Measurements from ENCODE around the gene ACTR5. TPM values are rescaled to one million over a fixed set of nuclear protein-coding genes. Genes with fewer than 3 reads are reported as not detected.
A peak's percentile ranks its signal among the peaks of the same experiment; 100 is the strongest.

Gene ACTR5
- total and polyA plus RNA-seq, 5 donors, result 3.1 to 3.6 (median 3.4) TPM

DNA sequence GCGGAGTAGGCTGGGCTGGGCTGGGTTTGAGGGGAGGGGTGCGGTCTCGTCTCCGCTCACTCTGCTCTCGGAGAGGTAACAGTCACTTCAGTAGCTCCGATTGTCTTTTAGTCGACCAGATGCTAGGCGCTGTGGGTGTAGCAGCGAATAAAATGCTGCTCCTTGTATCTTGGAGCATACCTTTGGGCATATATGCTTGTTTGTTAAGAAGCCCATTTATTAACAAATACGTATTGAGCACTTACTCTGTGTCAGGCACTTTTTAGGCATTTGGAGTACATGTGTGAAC is 545 bp downstream of the ACTR5 start:
- peak overlapping the region; percentile 3 for H3K27ac ChIP-seq (ENCODE audit: low read length)
- H3K27me3 ChIP-seq (ENCODE audit: control insufficient read depth, insufficient read depth), result no peaks in the 10 kb centered on the region
- H3K4me1 ChIP-seq (ENCODE audit: control insufficient read depth, insufficient read depth, low read length), result peaks cover 2% of the 10 kb centered on the region
- peak overlapping the region; percentile 58 for H3K4me3 ChIP-seq (ENCODE audit: low read length)
- H3K9me3 ChIP-seq (ENCODE audit: control insufficient read depth, low read length), result no peaks in the 10 kb centered on the region
- DNase-seq, result no peak
- intact Hi-C loops (cut with DNase I), result no loop called here
- peak in 1 of 2 donors; percentile 5 for ATAC-seq
- 1% methylated on average over 10 of the region's 10 CpGs for WGBS

DNA sequence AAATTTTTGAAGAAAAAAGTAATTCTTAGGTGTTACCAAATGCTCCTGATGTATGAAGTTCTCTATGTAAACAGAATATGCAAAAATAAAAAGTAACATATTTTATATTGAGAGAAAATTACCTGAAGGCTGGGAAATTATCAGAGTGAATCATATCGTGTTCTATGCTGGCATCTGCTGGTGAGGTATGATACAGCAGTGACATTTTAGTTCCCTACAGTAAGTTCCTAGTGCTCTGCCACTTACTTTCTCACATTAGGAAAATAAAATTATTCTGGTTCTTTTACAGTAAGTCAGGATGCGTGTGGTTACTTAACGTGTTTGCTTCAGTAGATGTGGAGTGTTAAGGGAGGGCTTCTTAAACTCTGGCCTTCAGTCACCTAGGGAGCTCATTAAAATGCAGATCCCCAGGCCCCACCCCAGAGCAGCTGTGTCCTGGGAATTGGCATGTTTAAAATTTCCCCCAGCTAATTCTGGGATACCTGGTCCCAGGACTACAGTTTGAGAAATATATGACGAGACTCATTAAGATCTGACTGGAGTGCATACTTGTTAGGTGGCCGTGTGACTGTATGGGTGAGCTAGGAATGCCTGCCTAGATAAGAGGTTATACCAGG is 3.2 kb downstream of the ACTR5 start:
- intact Hi-C loops (cut with DNase I), result loop anchor here in 3 of 4 donors (2.0 to 5.0 kb wide), 2 partner anchors 104 to 105 kb away; no protein-coding TSS in a partner anchor
- Histone ChIP-seq H3K4me3 (ENCODE audit: low read length) (no peak overlapping the region), H3K27me3 (ENCODE audit: control insufficient read depth, insufficient read depth) (no peaks in the 10 kb centered on the region), H3K27ac (ENCODE audit: low read length) (no peak overlapping the region), H3K4me1 (ENCODE audit: control insufficient read depth, insufficient read depth, low read length) (peaks cover 2% of the 10 kb centered on the region), H3K9me3 (ENCODE audit: control insufficient read depth, low read length) (no peaks in the 10 kb centered on the region)
- ATAC-seq (no peak), DNase-seq (no peak)
- WGBS, result 64% methylated on average over 5 of the region's 5 CpGs

DNA sequence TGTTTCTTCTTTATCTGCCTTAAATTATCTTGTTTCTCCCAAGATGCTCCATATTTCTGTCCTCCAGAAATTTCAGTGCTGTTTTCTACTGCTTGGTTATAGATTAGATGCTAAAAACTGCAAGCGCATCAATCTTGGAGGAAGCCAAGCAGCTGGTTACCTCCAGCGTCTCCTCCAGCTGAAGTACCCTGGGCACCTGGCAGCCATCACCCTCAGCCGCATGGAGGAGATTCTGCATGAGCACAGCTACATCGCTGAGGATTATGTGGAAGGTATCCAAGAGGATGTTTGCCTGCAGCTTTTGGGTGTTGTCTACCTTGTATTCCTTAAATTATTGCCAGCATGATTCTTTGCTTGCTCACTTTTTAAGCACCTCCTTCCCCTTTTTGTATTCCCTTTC is 3.8 kb downstream of the ACTR5 start:
- intact Hi-C loops (cut with DNase I), result loop anchor here in 2 of 4 donors (5.0 kb wide), 1 partner anchor 105 kb away; no protein-coding TSS in a partner anchor

DNA sequence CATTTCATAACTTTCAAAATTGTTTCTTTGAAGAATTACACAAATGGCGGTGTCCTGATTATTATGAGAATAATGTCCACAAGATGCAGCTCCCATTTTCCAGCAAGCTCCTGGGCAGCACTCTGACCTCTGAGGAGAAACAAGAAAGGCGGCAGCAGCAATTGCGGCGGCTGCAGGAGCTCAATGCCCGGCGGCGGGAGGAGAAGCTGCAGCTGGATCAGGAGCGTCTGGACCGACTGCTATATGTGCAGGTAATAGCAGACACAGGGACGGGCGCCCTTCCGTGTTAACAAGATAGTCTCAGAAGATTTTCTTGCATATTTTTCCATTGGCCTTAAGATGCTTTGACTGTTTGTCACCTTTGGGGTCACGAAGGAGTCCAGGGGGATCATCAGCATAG is 6.7 kb downstream of the ACTR5 start:
- Histone ChIP-seq H3K9me3 (ENCODE audit: control insufficient read depth, low read length) (no peaks in the 10 kb centered on the region), H3K4me3 (ENCODE audit: low read length) (no peak overlapping the region), H3K27me3 (ENCODE audit: control insufficient read depth, insufficient read depth) (no peaks in the 10 kb centered on the region), H3K4me1 (ENCODE audit: control insufficient read depth, insufficient read depth, low read length) (no peaks in the 10 kb centered on the region), H3K27ac (ENCODE audit: low read length) (no peak overlapping the region)
- no peak for DNase-seq
- ATAC-seq, result no peak
- intact Hi-C loops (cut with DNase I), result loop anchor here in 2 of 4 donors (5.0 kb wide), 1 partner anchor 108 kb away; no protein-coding TSS in a partner anchor
- WGBS, result 94% methylated on average over 13 of the region's 13 CpGs

More for the DNA sequence above, 3.8 kb downstream of the ACTR5 start:
- WGBS, result 89% methylated on average over 4 of the region's 4 CpGs
- ATAC-seq (no peak), DNase-seq (no peak)
- Histone ChIP-seq H3K4me3 (ENCODE audit: low read length) (no peak overlapping the region), H3K9me3 (ENCODE audit: control insufficient read depth, low read length) (no peaks in the 10 kb centered on the region), H3K27me3 (ENCODE audit: control insufficient read depth, insufficient read depth) (no peaks in the 10 kb centered on the region), H3K27ac (ENCODE audit: low read length) (no peak overlapping the region), H3K4me1 (ENCODE audit: control insufficient read depth, insufficient read depth, low read length) (peaks cover 2% of the 10 kb centered on the region)

DNA sequence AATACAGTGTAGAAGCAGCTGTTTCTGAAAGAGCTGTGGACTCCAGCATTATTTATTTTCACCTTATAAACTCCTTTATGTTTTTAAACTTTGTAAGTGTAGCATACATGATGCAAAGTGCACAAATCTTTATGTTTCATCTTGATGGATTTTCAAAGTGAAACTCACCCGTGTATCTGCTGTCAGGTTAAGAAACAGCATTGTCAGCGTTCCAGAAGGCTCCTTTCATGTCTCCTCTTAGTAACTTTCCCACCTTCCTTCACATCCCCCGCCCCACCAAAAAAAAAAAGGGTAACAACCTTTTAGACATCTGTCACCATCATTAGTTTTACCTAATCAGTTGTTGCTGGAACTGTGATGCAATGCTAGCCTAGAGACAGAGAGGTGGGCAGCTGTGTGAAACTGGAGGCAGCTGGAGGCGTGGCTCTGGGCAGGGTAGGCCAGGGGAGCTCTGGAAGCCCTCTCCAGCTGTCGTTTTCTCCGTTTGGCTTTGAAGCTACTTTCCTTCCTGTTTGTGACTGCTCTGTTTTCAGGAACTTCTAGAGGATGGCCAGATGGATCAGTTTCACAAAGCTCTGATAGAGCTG is 7.2 kb downstream of the ACTR5 start:
- no peak overlapping the region for H3K27ac ChIP-seq (ENCODE audit: low read length)
- no peak for DNase-seq
- ATAC-seq, result no peak
- H3K27me3 ChIP-seq (ENCODE audit: control insufficient read depth, insufficient read depth), result no peaks in the 10 kb centered on the region
- H3K9me3 ChIP-seq (ENCODE audit: control insufficient read depth, low read length), result no peaks in the 10 kb centered on the region
- no peak overlapping the region for H3K4me3 ChIP-seq (ENCODE audit: low read length)
- WGBS, result 66% methylated on average over 6 of the region's 6 CpGs
- intact Hi-C loops (cut with DNase I), result no loop called here
- H3K4me1 ChIP-seq (ENCODE audit: control insufficient read depth, insufficient read depth, low read length), result no peaks in the 10 kb centered on the region

DNA sequence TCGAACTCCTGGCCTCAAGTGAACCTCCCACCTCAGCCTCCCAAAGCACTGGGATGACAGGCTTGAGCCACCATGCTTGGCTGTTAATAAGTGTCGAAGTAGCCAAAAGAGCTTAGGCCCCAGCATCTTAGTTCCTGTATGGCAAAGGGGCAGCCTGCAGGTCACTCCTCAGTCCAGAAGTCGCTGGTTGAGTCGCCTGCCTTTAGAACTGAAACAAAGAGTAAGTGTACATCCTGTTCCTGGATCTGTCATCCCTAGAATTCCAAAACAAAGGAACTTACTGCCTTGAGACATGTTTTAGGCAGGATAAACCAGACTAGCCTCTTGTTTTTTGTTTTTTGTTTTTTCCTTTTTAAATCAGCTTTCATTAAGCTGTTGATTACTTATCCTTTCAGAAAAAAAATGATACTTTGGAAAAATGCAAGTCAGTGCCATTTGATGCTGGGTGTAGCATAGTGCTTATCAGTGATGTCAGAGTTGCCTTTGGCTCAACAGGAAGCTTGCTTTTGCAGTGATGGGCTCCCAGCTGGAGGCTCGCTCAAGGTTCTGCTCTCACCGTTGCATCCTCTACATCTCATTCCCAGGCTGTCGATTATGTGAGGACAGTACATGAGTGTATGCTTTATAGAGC is 9.0 kb downstream of the ACTR5 start:
- 62% methylated on average over 7 of the region's 7 CpGs for WGBS
- Histone ChIP-seq H3K4me1 (ENCODE audit: control insufficient read depth, insufficient read depth, low read length) (no peaks in the 10 kb centered on the region), H3K4me3 (ENCODE audit: low read length) (no peak overlapping the region), H3K27ac (ENCODE audit: low read length) (peak overlapping the region; percentile 48), H3K27me3 (ENCODE audit: control insufficient read depth, insufficient read depth) (no peaks in the 10 kb centered on the region), H3K9me3 (ENCODE audit: control insufficient read depth, low read length) (no peaks in the 10 kb centered on the region)
- DNase-seq, result no peak
- peak; percentile 61 to 91 for ATAC-seq
- intact Hi-C loops (cut with DNase I), result no loop called here

DNA sequence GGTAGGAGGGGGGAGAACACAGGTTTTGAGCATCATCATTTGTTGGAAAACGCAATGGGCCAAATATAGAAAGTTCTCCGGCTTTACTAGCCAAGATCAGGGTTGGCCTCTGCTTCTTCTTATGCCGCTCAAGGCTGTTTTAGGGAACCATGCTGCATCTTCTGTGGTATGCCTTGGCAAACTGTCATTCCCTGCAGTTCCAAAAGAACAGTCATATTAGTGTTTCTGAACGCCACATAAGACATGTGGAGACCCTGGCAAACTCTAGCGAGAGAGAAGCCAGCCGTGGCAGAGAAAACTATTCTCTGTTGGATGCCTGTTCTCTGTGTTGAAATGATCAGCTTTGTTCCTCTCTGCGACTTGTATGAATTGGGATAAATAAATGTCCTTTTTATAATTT is 10.8 kb downstream of the ACTR5 start:
- Histone ChIP-seq H3K9me3 (ENCODE audit: control insufficient read depth, low read length) (no peaks in the 10 kb centered on the region), H3K27me3 (ENCODE audit: control insufficient read depth, insufficient read depth) (no peaks in the 10 kb centered on the region), H3K4me1 (ENCODE audit: control insufficient read depth, insufficient read depth, low read length) (no peaks in the 10 kb centered on the region), H3K27ac (ENCODE audit: low read length) (no peak overlapping the region), H3K4me3 (ENCODE audit: low read length) (no peak overlapping the region)
- 89% methylated on average over 7 of the region's 7 CpGs for WGBS
- no peak for DNase-seq
- ATAC-seq, result no peak
- intact Hi-C loops (cut with DNase I), result no loop called here

DNA sequence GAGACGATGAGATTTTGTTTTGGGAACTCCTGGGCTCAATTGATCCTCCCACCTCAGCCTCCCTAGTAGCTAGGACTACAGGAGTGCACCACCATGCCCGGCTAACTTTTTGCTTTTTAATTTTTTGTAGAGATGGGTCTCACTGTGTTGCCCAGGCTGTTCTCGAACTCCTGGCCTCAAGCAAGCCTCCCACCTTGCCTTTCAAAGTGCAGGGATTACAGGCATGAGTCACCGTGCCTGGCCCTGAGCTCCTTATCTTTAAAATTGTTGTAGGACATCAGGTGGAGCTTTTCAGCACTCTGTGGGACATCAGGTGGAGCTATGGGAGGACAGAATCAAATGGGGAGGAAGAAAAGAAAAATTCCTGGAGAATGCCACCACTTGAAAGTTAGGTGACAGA is 12.7 kb downstream of the ACTR5 start:
- no peaks in the 10 kb centered on the region for H3K4me1 ChIP-seq (ENCODE audit: control insufficient read depth, insufficient read depth, low read length)
- H3K4me3 ChIP-seq (ENCODE audit: low read length), result no peak overlapping the region
- no peak overlapping the region for H3K27ac ChIP-seq (ENCODE audit: low read length)
- 89% methylated on average over 4 of the region's 4 CpGs for WGBS
- no peak for ATAC-seq
- no peaks in the 10 kb centered on the region for H3K9me3 ChIP-seq (ENCODE audit: control insufficient read depth, low read length)
- H3K27me3 ChIP-seq (ENCODE audit: control insufficient read depth, insufficient read depth), result no peaks in the 10 kb centered on the region
- intact Hi-C loops (cut with DNase I), result no loop called here
- DNase-seq, result no peak

DNA sequence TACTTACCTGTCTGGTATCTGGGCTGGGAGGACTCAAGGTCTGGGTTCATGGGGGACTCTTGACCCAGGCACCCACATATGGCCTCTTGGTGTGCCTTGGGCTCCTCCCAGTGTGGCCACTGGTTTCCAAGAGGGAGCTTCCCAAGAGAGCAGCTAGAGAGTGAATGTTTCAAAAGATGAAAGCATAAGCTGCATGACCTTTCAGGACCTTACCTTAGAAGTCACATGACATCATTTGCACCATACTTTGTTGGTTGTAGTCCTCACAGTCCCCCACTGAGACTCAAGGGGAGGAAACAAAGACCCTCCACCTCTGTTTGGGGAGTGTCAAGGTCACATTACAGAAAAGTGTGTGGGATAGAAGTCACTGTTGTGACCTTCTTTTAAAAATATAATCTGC is 13.9 kb downstream of the ACTR5 start:
- intact Hi-C loops (cut with DNase I), result no loop called here
- ATAC-seq, result no peak

DNA sequence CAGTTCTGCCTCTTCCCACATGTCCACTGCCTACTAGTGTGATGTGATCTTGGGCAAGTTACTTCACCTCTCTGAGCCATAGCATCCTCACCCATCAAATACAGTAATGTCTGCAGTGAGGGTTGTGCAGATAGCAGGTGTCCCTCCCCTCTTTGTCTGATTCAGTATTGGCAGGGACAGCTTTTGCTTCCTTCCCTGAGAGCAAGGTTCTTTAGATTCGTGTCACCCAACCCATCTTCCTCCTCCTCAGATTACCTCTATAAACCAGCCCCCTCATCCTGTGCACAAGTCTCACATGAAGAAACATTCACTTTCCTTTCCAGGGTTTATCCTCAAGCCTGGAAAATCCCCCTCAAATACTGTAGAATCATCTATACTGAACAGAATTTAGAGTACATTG is 15.4 kb downstream of the ACTR5 start:
- ATAC-seq (no peak), DNase-seq (no peak)
- Histone ChIP-seq H3K27ac (ENCODE audit: low read length) (no peak overlapping the region), H3K27me3 (ENCODE audit: control insufficient read depth, insufficient read depth) (no peaks in the 10 kb centered on the region), H3K4me1 (ENCODE audit: control insufficient read depth, insufficient read depth, low read length) (no peaks in the 10 kb centered on the region), H3K4me3 (ENCODE audit: low read length) (no peak overlapping the region), H3K9me3 (ENCODE audit: control insufficient read depth, low read length) (no peaks in the 10 kb centered on the region)
- intact Hi-C loops (cut with DNase I), result no loop called here
- WGBS, result 70% methylated on average over 1 of the region's 1 CpG

More for the DNA sequence above, 13.9 kb downstream of the ACTR5 start:
- Histone ChIP-seq H3K27ac (ENCODE audit: low read length) (no peak overlapping the region), H3K4me3 (ENCODE audit: low read length) (no peak overlapping the region), H3K27me3 (ENCODE audit: control insufficient read depth, insufficient read depth) (no peaks in the 10 kb centered on the region), H3K4me1 (ENCODE audit: control insufficient read depth, insufficient read depth, low read length) (no peaks in the 10 kb centered on the region), H3K9me3 (ENCODE audit: control insufficient read depth, low read length) (no peaks in the 10 kb centered on the region)
- no peak for DNase-seq

DNA sequence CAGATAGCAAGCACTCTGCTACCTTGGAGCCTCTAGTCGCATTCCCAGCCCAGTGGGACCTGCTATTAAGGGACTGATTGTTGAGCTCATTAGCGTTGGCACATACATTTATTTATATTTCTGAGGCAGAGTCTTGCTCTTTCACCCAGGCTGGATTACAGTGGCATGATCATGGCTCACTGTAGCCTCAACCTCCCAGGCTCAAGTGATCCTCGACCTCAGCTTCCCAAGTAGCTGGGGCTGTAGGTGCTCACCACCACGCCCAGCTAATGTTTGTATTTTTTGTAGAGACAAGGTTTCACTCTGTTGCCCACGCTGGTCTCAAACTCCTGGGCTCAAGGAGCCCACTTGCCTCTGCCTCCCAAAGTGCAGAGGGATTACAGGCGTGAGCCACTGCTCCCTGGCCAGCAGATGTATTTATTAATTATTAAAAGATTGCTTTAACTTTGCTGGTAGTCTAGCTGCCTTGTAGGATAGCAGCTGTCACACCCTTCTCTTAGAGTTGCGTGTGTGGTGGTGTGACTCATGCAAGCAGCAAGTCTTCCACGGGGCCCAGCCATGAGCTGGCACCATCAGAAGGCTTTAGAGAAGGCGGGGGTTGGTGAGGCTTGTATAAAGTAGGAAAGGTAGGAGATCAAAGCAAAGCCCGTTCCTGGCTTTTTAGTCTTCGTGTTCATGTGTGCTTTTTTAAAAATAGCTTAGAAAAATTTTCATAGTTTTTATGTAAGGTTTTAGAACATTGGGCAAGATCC is 16.5 kb downstream of the ACTR5 start:
- WGBS, result 88% methylated on average over 11 of the region's 11 CpGs
- DNase-seq (no peak), ATAC-seq (peak in 1 of 2 donors; percentile 57)
- Histone ChIP-seq H3K27ac (ENCODE audit: low read length) (no peak overlapping the region), H3K4me1 (ENCODE audit: control insufficient read depth, insufficient read depth, low read length) (no peaks in the 10 kb centered on the region), H3K27me3 (ENCODE audit: control insufficient read depth, insufficient read depth) (no peaks in the 10 kb centered on the region), H3K4me3 (ENCODE audit: low read length) (no peak overlapping the region), H3K9me3 (ENCODE audit: control insufficient read depth, low read length) (no peaks in the 10 kb centered on the region)
- intact Hi-C loops (cut with DNase I), result no loop called here

Measured in right cardiac atrium (tissue), 5 donors.